Immature natural killer cell (primary cell): ENCODE measurements around the gene INPP1. TPM values are rescaled to one million over a fixed set of nuclear protein-coding genes. Genes with fewer than 3 reads are reported as not detected.
"Not testable (repeated sequence)": the region's sequence is repeated elsewhere in the genome, so short reads cannot be mapped to it uniquely, and the experiment has no call there.

Experiments used
- DNase-seq, 3 donors: peaks; one replicate each; pipeline ENCODE4 v3.0.0; 2022; ENCODE audit warnings: mixed read lengths in 1 of 3
- H3K27ac Mint-ChIP-seq, 6 donors: one replicate each; pipeline ENCODE4 v1.8.0; 2020; ENCODE audit warnings: mixed read lengths in 6 of 6, mild to moderate bottlenecking in 5 of 6, inconsistent platforms in 4 of 6, moderate library complexity in 3 of 6
- H3K27me3 Mint-ChIP-seq, 3 donors: one replicate each; pipeline ENCODE4 v1.8.0; 2020 to 2021; ENCODE audit warnings: low read depth in 3 of 3, mild to moderate bottlenecking in 3 of 3, mixed read lengths in 3 of 3, moderate library complexity in 3 of 3, inconsistent platforms in 1 of 3
- H3K36me3 Mint-ChIP-seq, 3 donors: one replicate each; pipeline ENCODE4 v1.8.0; 2020; ENCODE audit warnings: mixed read lengths in 3 of 3, inconsistent platforms in 2 of 3, mild to moderate bottlenecking in 2 of 3
- H3K4me1 Mint-ChIP-seq, 2 donors: one replicate each; pipeline ENCODE4 v1.8.0; 2020; ENCODE audit warnings: inconsistent platforms in 2 of 2, mild to moderate bottlenecking in 2 of 2, mixed read lengths in 2 of 2, moderate library complexity in 1 of 2
- H3K4me3 Mint-ChIP-seq, 5 donors: one replicate each; pipeline ENCODE4 v1.8.0; 2020; ENCODE audit warnings: mild to moderate bottlenecking in 5 of 5, mixed read lengths in 5 of 5, inconsistent platforms in 3 of 5, moderate library complexity in 3 of 5
- H3K9me3 Mint-ChIP-seq, 6 donors: one replicate each; pipeline ENCODE4 v1.8.0; 2020; ENCODE audit warnings: mild to moderate bottlenecking in 6 of 6, mixed read lengths in 6 of 6, inconsistent platforms in 4 of 6, moderate library complexity in 3 of 6
- polyA plus RNA-seq, 3 donors: library from polyadenylated mRNA; unstranded; fragments of 300-500 nt; fragmentation: Illumina TruSeq; gene quantifications; one replicate each; pipeline ENCODE4 v1.2.3, GENCODE V29; 2021

The INPP1 gene, protein sequence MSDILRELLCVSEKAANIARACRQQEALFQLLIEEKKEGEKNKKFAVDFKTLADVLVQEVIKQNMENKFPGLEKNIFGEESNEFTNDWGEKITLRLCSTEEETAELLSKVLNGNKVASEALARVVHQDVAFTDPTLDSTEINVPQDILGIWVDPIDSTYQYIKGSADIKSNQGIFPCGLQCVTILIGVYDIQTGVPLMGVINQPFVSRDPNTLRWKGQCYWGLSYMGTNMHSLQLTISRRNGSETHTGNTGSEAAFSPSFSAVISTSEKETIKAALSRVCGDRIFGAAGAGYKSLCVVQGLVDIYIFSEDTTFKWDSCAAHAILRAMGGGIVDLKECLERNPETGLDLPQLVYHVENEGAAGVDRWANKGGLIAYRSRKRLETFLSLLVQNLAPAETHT
- 10 to 100 TPM in 2 of 3 donors, 1 to 10 TPM in 1; 7.6 to 19.3 (median 13.4) TPM for polyA plus RNA-seq

DNA sequence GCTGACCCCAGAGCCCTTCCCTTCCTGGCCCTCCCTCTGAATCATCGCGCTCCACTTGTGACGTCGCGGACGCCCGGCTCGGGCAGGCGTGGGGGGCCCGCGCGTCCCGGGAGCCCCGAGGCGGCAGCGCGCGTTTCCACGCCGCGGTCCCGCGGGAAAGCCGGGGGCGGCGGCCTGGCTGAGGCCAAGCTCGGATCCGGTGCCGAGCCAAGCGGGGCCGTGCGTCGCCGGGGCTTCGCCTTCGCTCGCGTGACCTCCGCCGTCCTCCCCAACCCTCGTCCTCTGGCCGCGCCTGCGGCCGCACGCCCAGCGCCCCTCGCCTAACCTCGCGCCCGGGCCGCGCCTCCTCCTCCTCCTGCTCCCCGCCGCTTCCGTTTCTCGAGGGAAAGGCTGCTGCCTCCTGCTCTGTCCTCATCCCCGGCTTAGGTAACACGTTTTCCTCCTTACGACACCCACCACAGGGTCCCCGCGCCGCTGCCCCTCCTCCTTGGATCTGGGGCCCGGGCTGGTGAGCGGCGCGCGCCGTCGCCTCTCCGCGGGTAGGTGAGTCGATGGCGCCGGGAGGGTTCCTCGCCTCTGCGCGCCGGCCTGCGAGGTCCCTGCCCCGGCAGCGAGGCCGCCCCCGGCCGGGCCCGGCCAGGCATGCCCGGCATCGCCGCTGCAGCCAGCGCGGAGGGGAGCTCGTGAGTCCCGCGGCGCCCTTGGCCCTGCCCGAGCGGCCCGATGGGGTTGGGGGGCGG lies at the start of gene INPP1:
Gene INPP1 (plus strand): TSS at position 54 of the 740 bp plus-strand sequence. CDS start 16,514 bp downstream, outside the sequence.
- peaks cover 2 to 7% (median 4%) of the 10 kb centered on the region in 3 donors for H3K27me3 Mint-ChIP-seq
- no peaks in the 10 kb centered on the region for H3K36me3 Mint-ChIP-seq
- H3K4me3 Mint-ChIP-seq, result peak within 1 kb of the TSS; percentile 90 to 97 (median 92)
- peaks cover 24 to 31% of the 10 kb centered on the region in 2 donors for H3K4me1 Mint-ChIP-seq
- peak; percentile 56 to 59 (median 57) for DNase-seq
- H3K27ac Mint-ChIP-seq, result peak within 1 kb of the TSS; percentile 79 to 93 (median 87)
- H3K9me3 Mint-ChIP-seq, result no peaks in the 10 kb centered on the region

DNA sequence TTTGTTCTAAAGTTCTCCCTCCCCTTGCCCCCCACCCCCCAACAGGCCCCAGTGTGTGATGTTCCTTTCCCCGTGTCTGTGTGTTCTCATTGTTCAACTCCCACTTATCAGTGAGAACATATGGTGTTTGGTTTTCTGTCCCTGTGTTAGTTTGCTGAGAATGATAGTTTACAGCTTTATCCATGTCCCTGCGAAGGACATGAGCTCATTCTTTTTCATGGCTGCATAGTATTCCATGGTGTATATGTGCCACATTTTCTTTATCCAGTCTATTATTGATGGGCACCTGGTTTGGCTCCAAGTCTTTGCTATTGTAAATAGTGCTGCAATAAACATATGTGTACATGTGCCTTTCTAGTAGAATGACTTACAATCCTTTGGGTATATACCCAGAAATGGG lies 45.5 kb upstream of the INPP1 start:
- not testable (repeated sequence) for H3K27ac Mint-ChIP-seq, H3K27me3 Mint-ChIP-seq, DNase-seq, H3K4me3 Mint-ChIP-seq, H3K9me3 Mint-ChIP-seq
- peaks cover 0 to 10% of the 10 kb centered on the region in 2 donors for H3K4me1 Mint-ChIP-seq
- H3K36me3 Mint-ChIP-seq, result peaks cover 26 to 52% (median 31%) of the 10 kb centered on the region in 3 donors

DNA sequence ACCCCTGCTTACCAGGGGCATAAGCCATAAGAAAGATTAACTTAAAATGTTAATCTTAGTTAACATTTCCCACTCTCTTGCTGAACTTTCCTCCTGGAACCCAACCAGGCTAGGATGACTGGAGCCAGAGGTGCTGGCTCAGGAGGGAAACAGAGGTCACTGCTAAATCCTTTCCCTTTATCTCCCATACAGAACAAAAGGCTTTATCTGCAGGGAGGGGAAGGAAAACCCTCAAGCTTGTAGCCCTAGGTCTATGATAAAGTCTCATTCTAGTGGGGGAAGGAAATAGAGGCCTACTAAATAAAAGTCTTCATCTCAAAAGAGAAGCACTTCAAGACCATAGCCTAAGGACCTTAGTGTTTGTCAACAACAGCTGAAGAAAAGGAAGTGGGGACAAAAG lies 42.4 kb upstream of the INPP1 start:
- no peak for DNase-seq

DNA sequence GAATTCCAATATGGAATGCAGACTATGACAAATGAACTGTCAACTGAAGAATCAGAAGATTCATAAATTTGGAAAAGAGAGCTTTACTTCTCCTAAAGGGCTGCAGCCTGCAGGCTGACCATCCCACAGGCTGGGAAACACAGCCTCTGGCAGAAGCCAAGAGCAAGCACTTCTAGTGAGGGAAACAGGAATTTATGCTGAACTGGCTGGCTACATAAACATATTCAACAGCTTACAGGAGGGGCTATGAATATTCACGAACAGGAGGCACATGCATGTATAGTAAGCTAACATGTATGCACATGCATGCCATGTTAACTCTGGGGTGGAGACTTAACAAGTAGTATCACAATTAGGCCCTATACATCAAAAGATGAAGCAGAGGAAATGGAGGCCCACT lies 41.3 kb upstream of the INPP1 start:
- DNase-seq, result no peak
- peaks cover 4 to 15% of the 10 kb centered on the region in 2 donors for H3K4me1 Mint-ChIP-seq
- H3K27me3 Mint-ChIP-seq, result no peaks in the 10 kb centered on the region
- H3K27ac Mint-ChIP-seq, result no peak overlapping the region
- peaks cover 0 to 4% (median 0%) of the 10 kb centered on the region in 6 donors for H3K9me3 Mint-ChIP-seq
- H3K4me3 Mint-ChIP-seq, result no peak overlapping the region
- peaks cover 12 to 37% (median 12%) of the 10 kb centered on the region in 3 donors for H3K36me3 Mint-ChIP-seq

More for the DNA sequence above, 42.4 kb upstream of the INPP1 start:
- Mint-ChIP-seq H3K36me3 (peaks cover 12 to 42% (median 18%) of the 10 kb centered on the region in 3 donors), H3K4me3 (no peak overlapping the region), H3K27me3 (no peaks in the 10 kb centered on the region), H3K27ac (no peak overlapping the region), H3K9me3 (peaks cover 0 to 4% (median 0%) of the 10 kb centered on the region in 6 donors), H3K4me1 (peaks cover 4 to 14% of the 10 kb centered on the region in 2 donors)

DNA sequence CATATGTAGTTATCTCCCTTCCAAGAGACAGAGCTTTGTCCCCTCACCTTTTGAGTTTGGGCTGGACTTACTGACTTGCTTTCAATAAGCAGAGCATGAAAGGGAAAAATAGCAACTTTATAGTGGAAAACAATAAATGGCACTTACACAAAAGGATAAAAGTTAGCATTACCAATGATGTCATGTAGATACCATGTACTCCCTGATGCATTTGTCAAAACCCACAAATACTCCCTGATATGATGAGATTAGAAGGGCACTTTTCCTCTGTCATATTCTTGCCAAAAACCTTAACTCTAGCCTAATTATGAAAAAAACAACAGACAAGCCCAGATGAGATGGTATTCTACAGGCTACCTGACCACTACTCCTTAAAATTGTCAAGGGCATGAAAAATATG lies 39.7 kb upstream of the INPP1 start:
- no peak overlapping the region for H3K4me3 Mint-ChIP-seq
- no peak overlapping the region for H3K27ac Mint-ChIP-seq
- no peaks in the 10 kb centered on the region for H3K27me3 Mint-ChIP-seq
- H3K4me1 Mint-ChIP-seq, result peaks cover 4 to 19% of the 10 kb centered on the region in 2 donors
- peaks cover 0 to 4% (median 0%) of the 10 kb centered on the region in 6 donors for H3K9me3 Mint-ChIP-seq
- DNase-seq, result no peak
- H3K36me3 Mint-ChIP-seq, result peaks cover 12 to 40% (median 18%) of the 10 kb centered on the region in 3 donors

DNA sequence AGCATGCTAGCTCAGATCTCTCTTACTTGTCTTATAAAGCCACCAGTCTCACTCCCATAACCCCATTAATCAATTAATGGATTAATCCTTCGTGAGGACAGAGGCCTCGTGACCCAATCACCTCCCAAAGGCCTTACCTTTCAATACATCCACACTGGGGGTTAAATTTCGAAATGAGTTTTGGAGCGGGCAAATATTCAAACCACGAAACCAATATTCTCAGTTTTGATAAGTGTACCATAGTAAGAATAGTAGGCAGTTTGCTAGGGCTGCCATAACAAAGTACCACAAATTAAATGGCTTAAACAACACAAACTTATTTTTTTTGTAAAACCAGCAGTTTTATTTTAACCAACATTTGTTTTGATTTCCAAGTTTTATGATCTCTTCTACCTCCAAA lies 39.0 kb upstream of the INPP1 start:
- DNase-seq, result no peak
- Mint-ChIP-seq H3K36me3 (peaks cover 12 to 42% (median 18%) of the 10 kb centered on the region in 3 donors), H3K9me3 (peaks cover 0 to 4% (median 0%) of the 10 kb centered on the region in 6 donors), H3K4me1 (peaks cover 4 to 24% of the 10 kb centered on the region in 2 donors), H3K4me3 (no peak overlapping the region), H3K27ac (peak overlapping the region in 1 of 6 donors; percentile 9), H3K27me3 (no peaks in the 10 kb centered on the region)

DNA sequence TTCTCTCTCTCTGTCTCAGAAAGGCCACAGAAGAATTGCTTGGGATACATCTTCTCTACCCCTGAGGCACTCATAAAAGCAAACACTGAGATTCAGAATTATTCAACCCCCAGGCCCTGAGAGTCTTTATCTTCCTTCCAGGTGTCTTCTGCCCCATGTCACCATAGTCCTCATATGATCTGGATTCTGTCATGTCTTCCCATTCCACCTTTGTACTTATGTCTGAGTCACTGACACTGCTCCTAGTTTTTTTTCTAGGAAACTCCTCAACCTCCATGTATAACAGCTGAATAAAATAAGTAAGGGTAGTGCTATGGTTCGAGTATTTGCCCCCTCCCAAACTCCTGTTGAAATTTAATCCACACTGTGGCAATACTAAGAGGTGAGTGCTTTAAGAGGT lies 35.4 kb upstream of the INPP1 start:
- Mint-ChIP-seq H3K27me3 (no peaks in the 10 kb centered on the region), H3K27ac (no peak overlapping the region), H3K9me3 (no peaks in the 10 kb centered on the region), H3K4me1 (peaks cover 4 to 12% of the 10 kb centered on the region in 2 donors), H3K4me3 (no peak overlapping the region), H3K36me3 (peaks cover 4 to 20% (median 9%) of the 10 kb centered on the region in 3 donors)
- DNase-seq, result no peak

DNA sequence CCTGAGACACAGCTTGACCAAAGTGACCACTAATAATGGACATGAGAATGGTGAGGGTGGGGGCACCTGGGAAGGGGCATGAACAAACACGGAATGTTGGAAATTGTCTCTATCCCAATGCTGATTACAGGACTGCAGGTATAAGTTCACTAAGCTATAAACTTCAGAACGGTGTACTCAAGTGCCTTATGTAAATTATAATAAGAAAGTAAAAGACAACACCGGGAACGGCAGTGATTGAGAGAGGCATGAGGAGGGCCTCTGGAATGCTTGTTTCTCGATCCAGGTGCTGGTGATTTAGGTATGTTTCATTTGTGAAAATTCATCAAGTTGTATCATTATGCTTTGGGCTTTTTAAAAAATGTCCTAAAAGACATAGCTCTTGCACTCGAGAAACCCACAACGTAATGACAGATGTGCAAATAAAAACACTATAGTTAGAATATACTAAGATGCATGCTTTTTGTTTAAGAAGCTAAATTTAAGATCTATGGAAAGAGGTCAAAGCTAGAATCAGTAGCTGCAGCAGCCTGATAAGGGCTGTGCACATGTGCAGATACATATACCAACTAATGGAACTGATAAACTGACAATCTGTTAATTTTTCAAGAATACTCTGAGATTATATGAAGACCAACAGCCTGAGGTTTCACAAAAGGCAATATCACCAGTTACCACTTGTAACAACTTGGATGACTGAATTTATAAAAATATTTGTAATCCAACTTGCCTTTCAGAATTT lies 31.3 kb upstream of the INPP1 start:
- no peak for DNase-seq
- H3K27ac Mint-ChIP-seq, result no peak overlapping the region
- H3K4me3 Mint-ChIP-seq, result no peak overlapping the region
- H3K9me3 Mint-ChIP-seq, result no peaks in the 10 kb centered on the region
- peaks cover 7 to 27% of the 10 kb centered on the region in 2 donors for H3K4me1 Mint-ChIP-seq
- no peaks in the 10 kb centered on the region for H3K27me3 Mint-ChIP-seq
- H3K36me3 Mint-ChIP-seq, result peaks cover 6 to 17% (median 9%) of the 10 kb centered on the region in 3 donors

DNA sequence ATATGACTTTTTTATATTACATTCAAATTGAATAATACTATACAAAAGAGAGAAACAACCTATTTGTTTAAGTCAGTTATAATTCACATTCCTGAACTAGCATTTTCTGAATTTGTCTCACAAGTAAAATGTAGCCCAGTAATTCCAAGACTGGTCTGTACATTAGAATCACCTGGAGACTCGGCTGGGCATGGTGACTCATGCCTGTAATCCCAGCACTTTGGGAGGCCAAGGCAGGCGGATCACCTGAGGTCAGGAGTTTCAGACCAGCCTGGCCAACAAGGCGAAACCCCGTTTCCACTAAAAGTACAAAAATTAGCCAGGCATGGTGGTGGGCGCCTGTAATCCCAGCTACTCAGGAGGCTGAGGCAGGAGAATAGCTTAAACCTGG lies 30.8 kb upstream of the INPP1 start:
- not testable (repeated sequence) for H3K27ac Mint-ChIP-seq, DNase-seq, H3K9me3 Mint-ChIP-seq, H3K27me3 Mint-ChIP-seq, H3K4me3 Mint-ChIP-seq
- peaks cover 10 to 30% of the 10 kb centered on the region in 2 donors for H3K4me1 Mint-ChIP-seq
- H3K36me3 Mint-ChIP-seq, result peaks cover 6 to 15% (median 7%) of the 10 kb centered on the region in 3 donors

DNA sequence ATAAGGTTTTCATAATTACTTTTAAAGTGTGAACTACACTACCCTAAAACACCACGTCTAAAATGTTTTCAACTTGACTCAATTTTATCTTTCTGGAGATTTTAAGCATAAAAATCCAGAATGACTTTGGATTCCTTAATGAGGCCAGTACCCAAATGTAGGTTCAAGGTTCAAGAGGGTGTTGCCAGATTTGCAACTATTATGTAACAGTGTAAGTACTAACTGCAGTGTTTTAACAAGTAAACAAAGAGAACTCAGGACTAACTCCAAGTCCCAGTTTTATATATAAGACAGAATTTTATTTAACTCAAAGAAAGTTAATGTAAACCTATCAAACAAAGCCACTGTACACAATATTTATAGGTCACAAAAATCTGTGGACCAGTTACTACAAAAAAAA lies 29.5 kb upstream of the INPP1 start:
- H3K27me3 Mint-ChIP-seq, result no peaks in the 10 kb centered on the region
- no peaks in the 10 kb centered on the region for H3K9me3 Mint-ChIP-seq
- peaks cover 19 to 39% of the 10 kb centered on the region in 2 donors for H3K4me1 Mint-ChIP-seq
- peaks cover 3 to 9% (median 6%) of the 10 kb centered on the region in 3 donors for H3K36me3 Mint-ChIP-seq
- H3K4me3 Mint-ChIP-seq, result no peak overlapping the region
- H3K27ac Mint-ChIP-seq, result no peak overlapping the region
- no peak for DNase-seq

DNA sequence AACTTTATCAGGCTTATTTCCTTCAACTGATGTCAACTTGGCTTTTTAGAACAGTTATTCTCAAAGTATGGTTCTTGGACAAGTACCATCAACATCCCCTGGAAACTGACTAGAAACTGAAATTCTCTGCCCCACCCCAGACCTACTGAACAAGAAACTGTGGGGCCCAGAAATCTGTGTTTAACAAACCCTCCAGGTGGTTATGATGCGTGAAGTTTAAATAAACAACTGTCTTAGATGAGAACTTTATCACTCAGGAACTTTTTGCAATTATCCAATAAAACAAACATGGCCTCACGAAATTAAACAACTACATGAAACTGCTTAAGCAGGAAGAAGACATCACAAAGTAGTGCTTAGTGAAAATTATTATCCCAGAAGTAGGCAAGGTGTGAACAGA lies 28.1 kb upstream of the INPP1 start:
- H3K27me3 Mint-ChIP-seq, result peaks cover 0 to 3% (median 2%) of the 10 kb centered on the region in 3 donors
- H3K4me1 Mint-ChIP-seq, result peaks cover 31 to 51% of the 10 kb centered on the region in 2 donors
- H3K27ac Mint-ChIP-seq, result peak overlapping the region in 2 of 6 donors; percentile 9 to 69
- H3K9me3 Mint-ChIP-seq, result no peaks in the 10 kb centered on the region
- peak overlapping the region in 1 of 5 donors; percentile 0 for H3K4me3 Mint-ChIP-seq
- DNase-seq, result no peak
- H3K36me3 Mint-ChIP-seq, result peaks cover 3 to 6% (median 3%) of the 10 kb centered on the region in 3 donors

DNA sequence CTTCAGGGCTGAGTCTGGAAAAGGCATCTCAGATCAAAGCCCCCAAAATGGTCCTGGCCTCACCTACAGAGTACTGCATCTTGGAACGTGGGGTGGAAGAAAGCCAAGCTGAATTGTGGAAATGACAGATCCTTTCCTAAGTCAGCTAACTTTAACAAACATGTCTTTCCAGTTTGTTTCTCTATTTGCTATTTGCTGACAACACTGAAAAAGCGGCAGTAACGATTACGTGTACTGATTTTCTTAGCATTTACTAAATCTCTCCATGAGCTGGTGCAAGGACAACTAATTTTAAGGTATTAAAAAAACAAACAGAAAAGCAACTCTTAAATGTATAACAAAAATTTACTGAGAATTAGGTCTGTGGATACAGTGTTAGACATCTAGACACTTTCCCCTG lies 24.9 kb upstream of the INPP1 start:
- DNase-seq, result no peak
- H3K36me3 Mint-ChIP-seq, result peaks cover 0 to 3% (median 0%) of the 10 kb centered on the region in 3 donors
- H3K4me3 Mint-ChIP-seq, result peak overlapping the region; percentile 94 to 100 (median 100)
- H3K4me1 Mint-ChIP-seq, result peaks cover 35 to 54% of the 10 kb centered on the region in 2 donors
- H3K27me3 Mint-ChIP-seq, result peaks cover 0 to 4% (median 2%) of the 10 kb centered on the region in 3 donors
- H3K27ac Mint-ChIP-seq, result peak overlapping the region; percentile 94 to 99 (median 97)
- no peaks in the 10 kb centered on the region for H3K9me3 Mint-ChIP-seq

DNA sequence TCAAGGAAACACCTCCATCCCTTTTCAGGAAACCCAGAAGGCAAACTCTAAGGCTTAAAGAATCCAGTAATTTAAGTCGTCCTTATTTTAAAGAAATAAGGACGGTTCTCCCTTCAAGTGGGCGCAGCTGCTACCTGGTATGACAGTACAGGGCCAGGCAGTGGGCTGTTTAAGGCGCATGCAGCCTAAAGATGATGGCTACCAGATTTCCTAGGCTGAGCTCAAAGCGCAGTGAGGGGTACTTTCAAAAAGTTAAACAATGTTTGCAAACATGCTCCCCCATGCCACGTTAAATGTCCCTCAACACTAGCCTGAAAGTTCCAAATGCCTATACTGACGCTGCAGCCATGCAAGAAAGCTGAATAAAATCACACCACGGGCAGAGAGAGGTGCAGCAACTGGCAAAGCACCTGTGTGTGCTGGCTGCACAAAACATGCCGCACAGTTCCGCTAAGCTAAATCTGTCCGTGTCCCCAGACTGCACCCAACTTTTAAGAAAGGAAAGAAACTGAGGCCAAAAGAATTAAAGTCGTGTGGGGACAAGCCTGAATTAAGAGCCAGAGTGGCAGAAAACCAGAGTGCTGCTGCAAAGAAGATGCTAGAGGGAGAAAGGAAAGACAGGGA lies 24.3 kb upstream of the INPP1 start:
- H3K27ac Mint-ChIP-seq, result peak overlapping the region; percentile 94 to 99 (median 97)
- peaks cover 0 to 3% (median 0%) of the 10 kb centered on the region in 3 donors for H3K36me3 Mint-ChIP-seq
- peaks cover 35 to 54% of the 10 kb centered on the region in 2 donors for H3K4me1 Mint-ChIP-seq
- peak overlapping the region; percentile 94 to 100 (median 100) for H3K4me3 Mint-ChIP-seq
- DNase-seq, result peak in 1 of 3 donors; percentile 5
- H3K27me3 Mint-ChIP-seq, result peaks cover 0 to 4% (median 2%) of the 10 kb centered on the region in 3 donors
- no peaks in the 10 kb centered on the region for H3K9me3 Mint-ChIP-seq
